ENCODE data around the gene BAZ2B.

GRCh38 chr2:159608108-159608507 lies 8.2 kb downstream of the BAZ2B start:
- TF ChIP-seq, protein P1, sequence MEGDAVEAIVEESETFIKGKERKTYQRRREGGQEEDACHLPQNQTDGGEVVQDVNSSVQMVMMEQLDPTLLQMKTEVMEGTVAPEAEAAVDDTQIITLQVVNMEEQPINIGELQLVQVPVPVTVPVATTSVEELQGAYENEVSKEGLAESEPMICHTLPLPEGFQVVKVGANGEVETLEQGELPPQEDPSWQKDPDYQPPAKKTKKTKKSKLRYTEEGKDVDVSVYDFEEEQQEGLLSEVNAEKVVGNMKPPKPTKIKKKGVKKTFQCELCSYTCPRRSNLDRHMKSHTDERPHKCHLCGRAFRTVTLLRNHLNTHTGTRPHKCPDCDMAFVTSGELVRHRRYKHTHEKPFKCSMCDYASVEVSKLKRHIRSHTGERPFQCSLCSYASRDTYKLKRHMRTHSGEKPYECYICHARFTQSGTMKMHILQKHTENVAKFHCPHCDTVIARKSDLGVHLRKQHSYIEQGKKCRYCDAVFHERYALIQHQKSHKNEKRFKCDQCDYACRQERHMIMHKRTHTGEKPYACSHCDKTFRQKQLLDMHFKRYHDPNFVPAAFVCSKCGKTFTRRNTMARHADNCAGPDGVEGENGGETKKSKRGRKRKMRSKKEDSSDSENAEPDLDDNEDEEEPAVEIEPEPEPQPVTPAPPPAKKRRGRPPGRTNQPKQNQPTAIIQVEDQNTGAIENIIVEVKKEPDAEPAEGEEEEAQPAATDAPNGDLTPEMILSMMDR (IDR thresholded peaks at IDR 0.05; ENCODE audit: low read length) = no peak
- TF ChIP-seq EZH2 (optimal IDR thresholded peaks at IDR 0.05; ENCODE audit: low read depth, low read length) = no peak

All from MM.1S (cell line).